ENCODE measurements around the gene SARDH.

Gene SARDH

GRCh38 chr9:133737774-133738639 is at the start of gene SARDH:
SARDH (minus strand) TSS chr9:133738352; CDS start chr9:133734173, 4,179 bp downstream.
- no peak for DNase-seq

- DNase-seq = no peak
Measured at GRCh38 chr9:133787754-133788025, 49.5 kb upstream of the SARDH start.

GRCh38 chr9:133786907-133787753 is 49.0 kb upstream of the SARDH start:
- no peak for DNase-seq

- no peak for DNase-seq
Measured at GRCh38 chr9:133786371-133786753, 48.2 kb upstream of the SARDH start.

- no peak for DNase-seq
Measured at GRCh38 chr9:133785753-133786370, 47.7 kb upstream of the SARDH start.

GRCh38 chr9:133784731-133785561 is 46.8 kb upstream of the SARDH start:
- no peak for DNase-seq

- DNase-seq = no peak
Measured at GRCh38 chr9:133783331-133783731, 45.2 kb upstream of the SARDH start.

GRCh38 chr9:133782157-133783130 is 44.3 kb upstream of the SARDH start:
- no peak for DNase-seq

- no peak for DNase-seq
Measured at GRCh38 chr9:133781828-133782135, 43.6 kb upstream of the SARDH start.

GRCh38 chr9:133780962-133781827 is 43.0 kb upstream of the SARDH start:
- DNase-seq = no peak

GRCh38 chr9:133780404-133780945 is 42.3 kb upstream of the SARDH start:
- no peak for DNase-seq

- DNase-seq = no peak
Measured at GRCh38 chr9:133779516-133780403, 41.6 kb upstream of the SARDH start.

- no peak for DNase-seq
Measured at GRCh38 chr9:133779081-133779480, 40.9 kb upstream of the SARDH start.

GRCh38 chr9:133778336-133779013 is 40.3 kb upstream of the SARDH start:
- DNase-seq = no peak

- no peak for DNase-seq
Measured at GRCh38 chr9:133777871-133778270, 39.7 kb upstream of the SARDH start.

GRCh38 chr9:133777068-133777791 is 39.1 kb upstream of the SARDH start:
- DNase-seq = no peak

GRCh38 chr9:133775951-133776905 is 38.1 kb upstream of the SARDH start:
- no peak for DNase-seq

Measured in NCI-H446 treated with DMSO at 0.1 percent for 48 hours (cell line).